HCT116 (cell line): Measurements from ENCODE around the gene FAM210B. TPM values are rescaled to one million over a fixed set of nuclear protein-coding genes. Genes with fewer than 3 reads are reported as not detected.
A peak's percentile ranks its signal among the peaks of the same experiment; 100 is the strongest.

Experiments
- ATAC-seq: fragments of 200-7000 bp; cut with Tn5 transposase; 2 replicates; pipeline ENCODE4 v1.9.1; 2020; ENCODE audit warnings: mild to moderate bottlenecking, moderate library complexity
- BruUV-seq: library from RNA; stranded (reverse); fragments of 400-500 nt; replicated peaks from 2 replicates; lab custom pipeline; 2021; lab: Mats Ljungman, UMichigan
- CTCF ChIA-PET: fragments of 300-600 bp; sonication (Branson Sonifier 250); formaldehyde crosslinking; loops from one replicate; lab custom pipeline; 2021; ENCODE audit warnings: antibody characterized with exemption; lab: Charles Lee
- POLR2A ChIA-PET: fragments of 300-600, 350-600 bp; sonication (Branson Sonifier 250); formaldehyde crosslinking; loops from one replicate; lab custom pipeline; 2021; ENCODE audit warnings: antibody characterized with exemption; lab: Charles Lee
- RAD21 ChIA-PET, 2 experiments: fragments of 300-600 bp; sonication (Branson Sonifier 250); formaldehyde crosslinking; loops; one replicate each; lab custom pipeline; 2023; ENCODE audit warnings: low total read pairs in 2 of 2; ENCODE audit not compliant: uncharacterized antibody in 2 of 2, unreplicated experiment in 2 of 2, low non-redundant PET in 1 of 2; lab: Charles Lee
- DNase-seq: peaks from one replicate; pipeline ENCODE4 v3.0.0-alpha.2; 2010; ENCODE audit warnings: low read depth, low spot score
- H2AFZ ChIP-seq: fragments of 200-600 bp; shearing (Covaris generic), sonication (generic); 2 replicates; pipeline ENCODE4 v1.6.1; 2017; ENCODE audit warnings: low read depth, mixed run types, mixed read lengths, antibody characterized with exemption, low read length; ENCODE audit not compliant: poor library complexity, severe bottlenecking
- H3K27ac ChIP-seq: 2 replicates; pipeline ENCODE4 v1.5.1; 2012; ENCODE audit warnings: low read depth, low read length
- H3K27me3 ChIP-seq: fragments of 200-600 bp; sonication (generic); 2 replicates; pipeline ENCODE4 v1.6.1; 2016; ENCODE audit warnings: mixed run types, low read length, mixed read lengths; ENCODE audit not compliant: insufficient read depth
- H3K36me3 ChIP-seq, 2 experiments: fragments of 200-500 bp in 1 of 2; fragments of 200-600 bp in 1 of 2; sonication (Bioruptor generic) in 1 of 2; sonication (generic) in 1 of 2; 2 replicates each; pipeline versions ENCODE4 v1.5.1 to v1.6.1; 2014 to 2016; ENCODE audit warnings: low read length in 2 of 2, inconsistent platforms in 1 of 2, mixed read lengths in 1 of 2, mixed run types in 1 of 2; ENCODE audit not compliant: insufficient read depth in 2 of 2, control insufficient read depth in 1 of 2
- H3K4me1 ChIP-seq, 2 experiments: fragments of 200-600 bp in 1 of 2; sonication (generic) in 1 of 2; 2 replicates each; pipeline versions ENCODE4 v1.5.1 to v1.6.1; 2012 to 2017; ENCODE audit warnings: low read length in 2 of 2, inconsistent platforms in 1 of 2, mild to moderate bottlenecking in 1 of 2, mixed read lengths in 1 of 2, mixed run types in 1 of 2, moderate library complexity in 1 of 2; ENCODE audit not compliant: insufficient read depth in 2 of 2, control insufficient read depth in 1 of 2
- H3K4me2 ChIP-seq: fragments of 200-600 bp; sonication (generic); 2 replicates; pipeline ENCODE4 v1.6.1; 2017; ENCODE audit warnings: mixed run types, low read length, mixed read lengths
- H3K4me3 ChIP-seq, 2 experiments: fragments of 200-600 bp in 1 of 2; sonication (generic) in 1 of 2; replicated peaks in 1 of 2; 2 replicates each; pipeline ENCODE4 v1.5.1; 2011 to 2016; ENCODE audit warnings: low read length in 2 of 2, control low read depth in 1 of 2, low read depth in 1 of 2, mild to moderate bottlenecking in 1 of 2, mixed read lengths in 1 of 2, mixed run types in 1 of 2
- H3K79me2 ChIP-seq: fragments of 200-600 bp; sonication (generic); 2 replicates; pipeline ENCODE4 v1.6.1; 2017; ENCODE audit warnings: mild to moderate bottlenecking, mixed run types, low read length, moderate library complexity, mixed read lengths; ENCODE audit not compliant: insufficient read depth
- H3K9ac ChIP-seq: fragments of 200-600 bp; sonication (generic); 2 replicates; pipeline ENCODE4 v1.6.1; 2016; ENCODE audit warnings: low read length, mixed read lengths
- H3K9me2 ChIP-seq: fragments of 200-600 bp; sonication (generic), shearing (Covaris generic); 2 replicates; pipeline ENCODE4 v1.6.1; 2017; ENCODE audit warnings: mixed run types, mild to moderate bottlenecking, moderate library complexity; ENCODE audit not compliant: insufficient read depth
- H3K9me3 ChIP-seq, 2 experiments: fragments of 200-500 bp in 1 of 2; fragments of 200-600 bp in 1 of 2; sonication (Bioruptor generic) in 1 of 2; sonication (generic) in 1 of 2; 2 replicates each; pipeline ENCODE4 v1.6.1; 2014 to 2017; ENCODE audit warnings: low read length in 2 of 2, mixed read lengths in 2 of 2, inconsistent platforms in 1 of 2, low read depth in 1 of 2, mild to moderate bottlenecking in 1 of 2, mixed run types in 1 of 2, moderate library complexity in 1 of 2; ENCODE audit not compliant: control insufficient read depth in 1 of 2, insufficient read depth in 1 of 2
- H4K20me1 ChIP-seq: fragments of 200-600 bp; sonication (generic), shearing (Covaris generic); 2 replicates; pipeline ENCODE4 v1.6.1; 2017; ENCODE audit warnings: mixed run types, mild to moderate bottlenecking, moderate library complexity; ENCODE audit not compliant: insufficient read depth
- CTCF ChIP-seq, 3 experiments: fragments of 200-600 bp in 1 of 3; sonication (generic) in 1 of 3; IDR thresholded peaks in 2 of 3; conservative IDR thresholded peaks in 1 of 3; 2 replicates each; pipeline ENCODE4 v1.5.1; 2012 to 2017; ENCODE audit warnings: low read depth in 2 of 3, low read length in 2 of 3, antibody characterized with exemption in 1 of 3, borderline replicate concordance in 1 of 3, control low read depth in 1 of 3, mild to moderate bottlenecking in 1 of 3, mixed read lengths in 1 of 3, mixed run types in 1 of 3, moderate library complexity in 1 of 3; ENCODE audit not compliant: insufficient read depth in 1 of 3
- ELF1 ChIP-seq: IDR thresholded peaks from 2 replicates; pipeline ENCODE4 v1.6.1; 2012; ENCODE audit warnings: low read depth, borderline replicate concordance
- FOSL1 ChIP-seq: IDR thresholded peaks from 2 replicates; pipeline ENCODE4 v1.6.1; 2012; ENCODE audit warnings: low read depth
- MAX ChIP-seq: IDR thresholded peaks from 2 replicates; pipeline ENCODE4 v1.6.1; 2012
- RAD21 ChIP-seq: IDR thresholded peaks from 2 replicates; pipeline ENCODE4 v1.6.1; 2012; ENCODE audit warnings: low read depth, mild to moderate bottlenecking
- ZFX ChIP-seq: fragments of 450-650 bp; IDR thresholded peaks from 2 replicates; pipeline ENCODE4 v1.6.1; 2017
- intact Hi-C: fragments of 100-400 bp; cut with micrococcal nuclease; formaldehyde crosslinking; loops from 2 replicates; pipeline ENCODE4 v1.10.0; 2022
- total RNA-seq: library from RNA; stranded (reverse); gene quantifications from one replicate; pipeline ENCODE4 v1.2.1, GENCODE V29; 2021; ENCODE audit not compliant: unreplicated experiment

The FAM210B gene
- total RNA-seq, 1 experiment from 2014 or later = 12.0 TPM

- ChIA-PET CTCF (interaction anchor here (0.8 to 1.2 kb wide), 3 partner anchors 32 to 154 kb away, joined by 3 to 5 read pairs (median 5); partner anchors contain the start of gene AURKA), RAD21 (no interaction called here), POLR2A (interaction anchor here (1.4 kb wide), 1 partner anchor 33 kb away, joined by 5 read pairs; the partner anchor contains the start of genes AURKA and CSTF1)
- no peaks in the 10 kb centered on the region for H3K79me2 ChIP-seq
- H3K4me3 ChIP-seq = peak overlapping the region; percentile 72 to 77
- TF ChIP-seq RAD21 = no peak
- no peak for TF ChIP-seq MAX
- TF ChIP-seq ELF1 = no peak
- TF ChIP-seq ZFX = peak; percentile 14; the same call in 1 of the 2 replicates
- TF ChIP-seq CTCF (IDR thresholded peaks at IDR 0.05 in 2 of 3, conservative IDR thresholded peaks at IDR 0.05 in 1 of 3; ENCODE audit: borderline replicate concordance in 1 of 3, insufficient read depth in 1 of 3, low read depth in 2 of 3, low read length in 2 of 3) = no peak
- TF ChIP-seq FOSL1 = no peak
- peak overlapping the region; percentile 88 for H3K4me2 ChIP-seq
- no peaks in the 10 kb centered on the region for H4K20me1 ChIP-seq
- peak overlapping the region; percentile 32; the same call in 1 of the 2 replicates for H3K27ac ChIP-seq
- DNase-seq = no peak
- H3K36me3 ChIP-seq = no peaks in the 10 kb centered on the region
- ATAC-seq = peak; percentile 47
- H2AFZ ChIP-seq = no peak overlapping the region
- BruUV-seq = TSS peak; percentile 42
- intact Hi-C loops = no loop called here
- H3K9me2 ChIP-seq = no peaks in the 10 kb centered on the region
- no peaks in the 10 kb centered on the region for H3K27me3 ChIP-seq
- H3K9ac ChIP-seq = peak overlapping the region; percentile 70
- H3K9me3 ChIP-seq = no peaks in the 10 kb centered on the region
- peaks cover 7 to 21% of the 10 kb centered on the region in 2 experiments for H3K4me1 ChIP-seq
These were observed 698 bp downstream of the FAM210B start for GRCh38 chr20:56359212-56360132.
